ENCODE data around the gene PPP2R2C.

PPP2R2C gene

GRCh38 chr4:6469144-6469543 lies 3.3 kb downstream of the PPP2R2C start:
- H3K27ac ChIP-seq (ENCODE audit: low read length), result no peak overlapping the region
- no peak overlapping the region for H3K9ac ChIP-seq (ENCODE audit: low read depth, low read length)
- no peaks in the 10 kb centered on the region for H3K9me3 ChIP-seq (ENCODE audit: insufficient read depth, low read length, severe bottlenecking)
- H4K20me1 ChIP-seq (ENCODE audit: insufficient read depth, low read length), result no peaks in the 10 kb centered on the region
- ATAC-seq (ENCODE audit: insufficient read depth, low read depth), result no peak
- no peak overlapping the region for H3K4me2 ChIP-seq (ENCODE audit: insufficient read depth, low read length)
- no peaks in the 10 kb centered on the region for H3K4me1 ChIP-seq (ENCODE audit: insufficient read depth, low read length)
- TF ChIP-seq CTCF (IDR thresholded peaks at IDR 0.05; ENCODE audit: borderline replicate concordance, extremely low read depth, low read length, poor library complexity, severe bottlenecking) (no peak), EZH2 (IDR thresholded peaks at IDR 0.05; ENCODE audit: borderline replicate concordance, low read depth, low read length, severe bottlenecking) (no peak)
- H3K36me3 ChIP-seq (ENCODE audit: insufficient read depth, low read length), result no peaks in the 10 kb centered on the region
- H3K27me3 ChIP-seq (ENCODE audit: insufficient read depth, low read length, poor library complexity), result no peaks in the 10 kb centered on the region
- no peak overlapping the region for H3K4me3 ChIP-seq (ENCODE audit: low read depth in 1 of 2, low read length in 2 of 2)
- no peaks in the 10 kb centered on the region for H3K79me2 ChIP-seq (ENCODE audit: insufficient read depth, low read length)
- H2AFZ ChIP-seq (ENCODE audit: low read depth, low read length), result no peak overlapping the region
- no peak for DNase-seq

- Histone ChIP-seq H3K27me3 (ENCODE audit: insufficient read depth, low read length, poor library complexity) (no peaks in the 10 kb centered on the region), H3K9me3 (ENCODE audit: insufficient read depth, low read length, severe bottlenecking) (no peaks in the 10 kb centered on the region), H2AFZ (ENCODE audit: low read depth, low read length) (no peak overlapping the region), H4K20me1 (ENCODE audit: insufficient read depth, low read length) (no peaks in the 10 kb centered on the region), H3K4me3 (ENCODE audit: low read depth in 1 of 2, low read length in 2 of 2) (no peak overlapping the region), H3K4me2 (ENCODE audit: insufficient read depth, low read length) (no peak overlapping the region), H3K9ac (ENCODE audit: low read depth, low read length) (no peak overlapping the region), H3K27ac (ENCODE audit: low read length) (no peak overlapping the region), H3K36me3 (ENCODE audit: insufficient read depth, low read length) (no peaks in the 10 kb centered on the region), H3K4me1 (ENCODE audit: insufficient read depth, low read length) (no peaks in the 10 kb centered on the region), H3K79me2 (ENCODE audit: insufficient read depth, low read length) (no peaks in the 10 kb centered on the region)
- DNase-seq (no peak), ATAC-seq (ENCODE audit: insufficient read depth, low read depth) (no peak)
- TF ChIP-seq CTCF (IDR thresholded peaks at IDR 0.05; ENCODE audit: borderline replicate concordance, extremely low read depth, low read length, poor library complexity, severe bottlenecking), result no peak
Measured at GRCh38 chr4:6468376-6468775, 4.0 kb downstream of the PPP2R2C start.

- Histone ChIP-seq H2AFZ (ENCODE audit: low read depth, low read length) (no peak overlapping the region), H3K4me1 (ENCODE audit: insufficient read depth, low read length) (no peaks in the 10 kb centered on the region), H3K4me3 (ENCODE audit: low read depth in 1 of 2, low read length in 2 of 2) (no peak overlapping the region), H3K9ac (ENCODE audit: low read depth, low read length) (no peak overlapping the region), H3K36me3 (ENCODE audit: insufficient read depth, low read length) (no peaks in the 10 kb centered on the region), H3K27me3 (ENCODE audit: insufficient read depth, low read length, poor library complexity) (no peaks in the 10 kb centered on the region), H3K79me2 (ENCODE audit: insufficient read depth, low read length) (no peaks in the 10 kb centered on the region), H4K20me1 (ENCODE audit: insufficient read depth, low read length) (no peaks in the 10 kb centered on the region), H3K27ac (ENCODE audit: low read length) (no peak overlapping the region), H3K9me3 (ENCODE audit: insufficient read depth, low read length, severe bottlenecking) (no peaks in the 10 kb centered on the region), H3K4me2 (ENCODE audit: insufficient read depth, low read length) (no peak overlapping the region)
- ATAC-seq (ENCODE audit: insufficient read depth, low read depth) (no peak), DNase-seq (no peak)
- no peak for TF ChIP-seq CTCF (IDR thresholded peaks at IDR 0.05; ENCODE audit: borderline replicate concordance, extremely low read depth, low read length, poor library complexity, severe bottlenecking)
- no peak for TF ChIP-seq EZH2 (IDR thresholded peaks at IDR 0.05; ENCODE audit: borderline replicate concordance, low read depth, low read length, severe bottlenecking)
Measured at GRCh38 chr4:6467600-6467999, 4.8 kb downstream of the PPP2R2C start.

GRCh38 chr4:6466756-6467381 lies 5.5 kb downstream of the PPP2R2C start:
- Histone ChIP-seq H3K79me2 (ENCODE audit: insufficient read depth, low read length) (no peaks in the 10 kb centered on the region), H3K9me3 (ENCODE audit: insufficient read depth, low read length, severe bottlenecking) (no peaks in the 10 kb centered on the region), H3K27me3 (ENCODE audit: insufficient read depth, low read length, poor library complexity) (no peaks in the 10 kb centered on the region), H3K4me1 (ENCODE audit: insufficient read depth, low read length) (no peaks in the 10 kb centered on the region), H3K4me2 (ENCODE audit: insufficient read depth, low read length) (no peak overlapping the region), H3K27ac (ENCODE audit: low read length) (no peak overlapping the region), H3K4me3 (ENCODE audit: low read depth in 1 of 2, low read length in 2 of 2) (no peak overlapping the region), H3K9ac (ENCODE audit: low read depth, low read length) (no peak overlapping the region), H2AFZ (ENCODE audit: low read depth, low read length) (no peak overlapping the region), H4K20me1 (ENCODE audit: insufficient read depth, low read length) (no peaks in the 10 kb centered on the region), H3K36me3 (ENCODE audit: insufficient read depth, low read length) (no peaks in the 10 kb centered on the region)
- DNase-seq, result no peak
- no peak for ATAC-seq (ENCODE audit: insufficient read depth, low read depth)
- TF ChIP-seq EZH2 (IDR thresholded peaks at IDR 0.05; ENCODE audit: borderline replicate concordance, low read depth, low read length, severe bottlenecking) (no peak), CTCF (IDR thresholded peaks at IDR 0.05; ENCODE audit: borderline replicate concordance, extremely low read depth, low read length, poor library complexity, severe bottlenecking) (no peak)
